IPS-NIHi7 (cell line): ENCODE measurements around the gene WNT1.
A peak's percentile ranks its signal among the peaks of the same experiment; 100 is the strongest.

Experiments used
- DNase-seq: peaks from one replicate; pipeline ENCODE4 v3.0.0; 2012; ENCODE audit warnings: mixed read lengths; ENCODE audit errors: extremely low spot score

Gene WNT1

GRCh38 chr12:48978291-48978740 lies at the start of gene WNT1:
TSS of gene WNT1 (plus strand) at chr12:48978322. CDS start at chr12:48978651, 329 bp downstream.
- no peak for DNase-seq

GRCh38 chr12:48929551-48929950 lies 48.6 kb upstream of the WNT1 start:
- no peak for DNase-seq

- DNase-seq, result no peak
Observed at GRCh38 chr12:48930475-48930874, 47.6 kb upstream of the WNT1 start.

GRCh38 chr12:48932878-48933277 lies 45.2 kb upstream of the WNT1 start:
- DNase-seq, result no peak

- no peak for DNase-seq
Observed at GRCh38 chr12:48933664-48934311, 44.3 kb upstream of the WNT1 start.

- DNase-seq, result peak; percentile 47
Observed at GRCh38 chr12:48934312-48934706, 43.8 kb upstream of the WNT1 start.

- peak; percentile 94 for DNase-seq
Observed at GRCh38 chr12:48936379-48936979, 41.6 kb upstream of the WNT1 start.

GRCh38 chr12:48937170-48937569 lies 41.0 kb upstream of the WNT1 start:
- DNase-seq, result peak; percentile 71

- no peak for DNase-seq
Observed at GRCh38 chr12:48938805-48939204, 39.3 kb upstream of the WNT1 start.

- no peak for DNase-seq
Observed at GRCh38 chr12:48940181-48940580, 37.9 kb upstream of the WNT1 start.

- no peak for DNase-seq
Observed at GRCh38 chr12:48943221-48943620, 34.9 kb upstream of the WNT1 start.

GRCh38 chr12:48946205-48946604 lies 31.9 kb upstream of the WNT1 start:
- no peak for DNase-seq

GRCh38 chr12:48946943-48947342 lies 31.2 kb upstream of the WNT1 start:
- no peak for DNase-seq

GRCh38 chr12:48947727-48948126 lies 30.4 kb upstream of the WNT1 start:
- no peak for DNase-seq

- DNase-seq, result no peak
Observed at GRCh38 chr12:48952691-48953090, 25.4 kb upstream of the WNT1 start.

GRCh38 chr12:48954061-48954460 lies 24.1 kb upstream of the WNT1 start:
- DNase-seq, result no peak

- DNase-seq, result no peak
Observed at GRCh38 chr12:48954841-48955501, 23.2 kb upstream of the WNT1 start.

- DNase-seq, result peak; percentile 93
Observed at GRCh38 chr12:48956279-48957140, 21.6 kb upstream of the WNT1 start.

- DNase-seq, result peak; percentile 95
Observed at GRCh38 chr12:48957141-48958048, 20.7 kb upstream of the WNT1 start, which contains the start of gene ARF3. TSS of gene ARF3 (minus strand) at chr12:48957487. CDS start at chr12:48941095, 16,392 bp downstream.

- no peak for DNase-seq
Observed at GRCh38 chr12:48958049-48958388, 20.1 kb upstream of the WNT1 start.

- no peak for DNase-seq
Observed at GRCh38 chr12:48960834-48961233, 17.3 kb upstream of the WNT1 start.
